C4-2B (cell line): ENCODE measurements around the gene HAAO.

Experiments
- CTCF ChIP-seq: fragments of 450-650 bp; conservative IDR thresholded peaks from 2 replicates; pipeline ENCODE4 v1.5.1; 2017; ENCODE audit warnings: mild to moderate bottlenecking
- ZFX ChIP-seq: fragments of 450-650 bp; IDR thresholded peaks from 2 replicates; pipeline ENCODE4 v1.6.1; 2017

- TF ChIP-seq CTCF (no peak), ZFX (no peak)
Measured at GRCh38 chr2:42733852-42734251, 58.5 kb downstream of the HAAO start.
